GM18909 (cell line): ENCODE results near the gene CA5A.

Source experiments
- ATAC-seq: cut with Tn5 transposase; IDR thresholded peaks from one replicate; pipeline ENCODE4 v1.9.1; 2021; ENCODE audit warnings: mild to moderate bottlenecking; ENCODE audit not compliant: unreplicated experiment, poor library complexity

The CA5A gene

DNA sequence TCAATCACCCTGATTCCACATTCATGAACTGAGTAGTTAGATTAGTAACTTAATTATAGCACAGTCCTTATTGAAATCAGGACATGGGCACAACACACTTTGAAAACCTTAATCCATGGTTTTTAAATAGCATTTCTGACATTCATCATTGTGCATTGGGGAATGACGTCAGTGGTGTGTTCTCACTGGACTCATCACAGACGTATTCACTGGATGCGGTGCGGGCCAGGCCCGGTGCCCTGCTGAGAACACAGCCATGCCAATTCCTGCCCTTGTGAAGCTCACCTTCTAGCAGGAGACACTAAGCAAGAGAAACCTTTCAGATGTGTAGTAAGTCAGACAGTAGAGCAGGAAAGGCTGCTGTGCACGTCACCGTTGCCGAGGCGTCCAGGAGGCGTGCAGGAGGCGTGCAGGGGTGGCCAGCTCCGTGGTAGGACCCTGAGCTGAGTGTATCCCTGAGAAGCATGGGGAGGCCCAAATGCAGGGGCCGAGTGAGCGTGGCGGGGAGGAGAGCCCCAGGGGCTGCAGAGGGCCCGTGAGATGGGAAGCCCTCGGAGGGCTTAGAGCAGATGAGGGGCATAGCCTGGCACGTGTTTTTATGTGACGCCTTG lies 27.8 kb upstream of the CA5A start:
- ATAC-seq: no peak

DNA sequence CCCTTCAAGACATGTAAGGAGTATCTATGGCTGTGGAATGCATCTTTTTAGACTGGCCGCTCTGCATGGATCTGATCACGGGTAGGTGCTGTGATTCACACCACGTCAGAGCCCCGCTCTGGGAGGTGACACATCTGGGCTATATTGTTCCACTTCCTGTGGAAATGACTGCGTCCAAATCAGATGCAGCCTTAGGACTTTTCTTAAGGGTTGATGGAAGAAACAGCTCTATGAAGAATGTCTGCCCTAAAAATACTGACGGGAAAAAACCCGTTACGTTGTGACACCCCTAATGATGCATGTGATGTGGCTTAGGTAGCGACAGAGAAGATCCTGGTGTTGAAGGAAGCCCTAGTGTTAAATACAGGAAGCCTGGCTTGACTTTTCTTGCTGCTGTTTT lies 27.1 kb upstream of the CA5A start:
- no peak for ATAC-seq

DNA sequence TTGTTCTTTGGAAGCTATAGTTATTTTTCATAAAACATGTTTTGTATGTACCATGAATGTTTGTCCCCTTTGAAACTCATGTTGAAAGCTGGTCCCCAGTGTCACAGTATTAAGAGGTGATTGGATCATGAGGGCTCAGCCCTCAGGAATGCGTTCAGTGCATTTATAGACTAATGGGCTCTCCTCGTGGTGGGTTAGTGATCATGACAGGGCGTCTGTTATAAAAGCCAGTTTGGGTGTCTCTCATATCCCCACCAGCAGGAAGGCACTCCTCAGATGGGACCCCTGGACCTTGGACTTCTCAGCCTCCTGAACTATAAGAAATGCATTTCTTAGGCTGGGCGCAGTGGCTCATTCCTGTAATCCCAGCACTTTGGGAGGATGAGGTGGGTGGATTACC lies 25.3 kb upstream of the CA5A start:
- ATAC-seq: no peak

DNA sequence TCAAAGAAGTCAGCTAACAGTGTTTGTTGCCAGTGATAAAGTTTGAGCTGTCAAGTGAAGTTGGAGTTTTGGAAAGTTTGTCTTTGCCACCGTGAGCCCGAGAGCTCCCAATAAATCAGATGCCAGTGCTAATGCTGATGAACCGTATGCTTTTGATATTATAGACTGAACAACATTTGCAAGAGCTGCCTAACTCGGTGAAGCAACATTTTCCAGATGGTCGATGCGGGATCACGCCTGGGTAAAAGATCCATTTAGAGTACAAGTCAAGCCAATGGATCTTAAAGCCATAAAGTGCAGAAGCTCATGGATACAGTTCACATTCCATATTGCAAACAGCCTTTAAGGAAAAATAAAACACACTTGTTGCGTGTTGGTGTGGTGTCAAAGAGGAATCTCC lies 24.5 kb upstream of the CA5A start:
- ATAC-seq: no peak

DNA sequence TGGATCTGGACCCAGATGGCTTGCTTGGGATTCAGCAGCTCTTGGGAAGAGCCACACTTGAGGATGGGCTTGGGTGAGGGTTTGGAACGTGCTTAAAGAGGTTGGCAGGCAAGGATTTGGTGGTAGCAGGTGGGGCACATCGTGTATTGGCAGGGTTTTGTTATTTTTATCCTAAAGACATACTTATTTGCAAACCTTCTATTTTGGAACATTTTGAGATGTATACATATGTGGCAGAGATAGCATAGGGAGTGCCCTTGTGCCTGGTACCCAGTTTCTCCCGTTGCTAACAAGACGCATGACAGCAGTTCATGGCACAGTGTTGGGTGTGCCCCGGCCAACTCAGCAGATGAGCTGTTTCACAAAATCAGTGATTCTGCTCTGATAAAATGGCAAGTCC lies 24.0 kb upstream of the CA5A start:
- ATAC-seq: no peak

DNA sequence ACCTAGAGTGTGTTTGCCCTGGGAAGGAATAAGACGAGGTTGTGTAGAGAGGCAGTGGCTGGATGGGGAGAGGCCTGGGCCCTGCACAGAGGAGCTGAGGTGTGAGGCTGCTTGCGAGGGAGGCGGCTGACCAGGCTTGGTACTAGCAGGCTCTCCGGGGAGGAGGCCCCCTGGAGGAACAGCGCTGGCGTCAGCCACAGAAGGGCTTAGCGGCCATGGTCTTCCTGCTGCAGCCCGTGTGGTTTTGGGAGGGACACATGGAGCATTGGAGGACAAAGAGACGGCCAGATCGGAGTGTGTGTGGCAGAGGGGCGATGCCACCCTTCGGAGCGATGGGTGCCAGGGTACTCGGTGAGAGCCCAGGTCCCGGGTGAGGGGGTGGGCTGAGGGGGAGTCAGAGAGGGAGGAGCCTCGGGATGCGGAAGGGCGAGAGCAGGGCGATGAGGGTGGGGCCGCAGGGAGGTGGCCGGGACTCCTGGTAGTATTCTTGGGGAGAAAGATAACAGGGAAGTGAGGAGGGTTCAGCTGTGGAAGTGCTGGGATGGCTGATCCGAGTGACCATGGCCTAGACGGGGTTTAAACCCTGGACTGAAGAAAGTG lies 23.2 kb upstream of the CA5A start:
- no peak for ATAC-seq

DNA sequence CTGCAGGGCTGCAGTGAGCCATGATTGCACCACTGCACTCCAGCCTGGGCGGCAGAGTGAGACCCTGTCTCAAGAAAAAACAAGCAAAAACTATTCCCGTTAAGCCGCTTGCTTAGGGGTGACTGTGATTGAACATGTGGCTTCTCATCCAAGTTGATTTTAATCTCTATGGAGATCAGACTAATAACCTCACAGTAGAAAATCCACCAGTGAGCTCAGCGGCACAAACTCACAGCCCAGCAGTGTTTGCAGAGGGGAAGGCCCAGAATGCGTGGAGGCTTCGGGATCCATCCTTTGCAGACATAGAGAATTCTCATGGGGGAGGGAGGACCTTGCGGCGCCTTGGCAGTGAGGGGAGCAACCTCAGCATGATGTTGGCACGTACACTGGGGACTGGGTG lies 22.3 kb upstream of the CA5A start:
- ATAC-seq: no peak

DNA sequence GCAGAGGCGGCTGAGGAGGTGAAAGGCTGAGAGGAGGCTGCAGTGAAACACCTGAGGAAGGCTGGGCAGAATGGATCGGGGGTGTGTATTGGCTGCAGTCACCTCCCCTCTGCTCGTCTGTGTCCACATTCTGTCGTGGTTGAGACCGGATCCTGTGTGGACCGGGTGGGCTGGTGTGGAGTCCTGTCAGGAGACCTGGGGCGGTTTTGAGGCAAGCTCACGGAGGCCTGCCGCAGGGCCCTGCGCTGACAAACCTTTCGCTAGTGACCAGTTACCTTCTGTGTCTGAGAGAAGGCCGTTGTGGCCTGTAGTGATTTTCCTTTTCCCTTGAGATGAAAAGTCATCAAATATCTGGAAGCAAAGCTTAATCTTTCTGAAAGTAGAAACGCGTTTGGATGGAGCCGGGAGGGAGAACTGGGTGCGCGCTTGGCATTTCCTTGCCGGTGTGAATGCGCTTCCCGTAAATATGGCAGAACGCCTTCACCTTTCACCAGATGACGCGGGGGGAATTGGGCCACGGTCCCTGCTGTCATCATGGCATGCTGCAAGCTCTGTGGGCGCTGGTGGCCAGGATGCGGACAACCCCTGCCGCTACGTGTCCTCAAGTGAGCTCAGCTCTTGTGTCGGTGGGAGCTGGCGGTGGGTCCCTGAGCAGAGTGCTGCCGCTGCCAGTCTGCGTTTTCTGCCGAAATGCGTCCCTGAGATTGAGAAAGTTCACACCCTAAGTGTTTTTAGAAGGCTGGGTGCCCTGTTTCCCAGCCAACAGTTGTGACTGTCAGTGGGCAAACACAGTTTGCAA lies 21.2 kb upstream of the CA5A start:
- ATAC-seq: no peak

DNA sequence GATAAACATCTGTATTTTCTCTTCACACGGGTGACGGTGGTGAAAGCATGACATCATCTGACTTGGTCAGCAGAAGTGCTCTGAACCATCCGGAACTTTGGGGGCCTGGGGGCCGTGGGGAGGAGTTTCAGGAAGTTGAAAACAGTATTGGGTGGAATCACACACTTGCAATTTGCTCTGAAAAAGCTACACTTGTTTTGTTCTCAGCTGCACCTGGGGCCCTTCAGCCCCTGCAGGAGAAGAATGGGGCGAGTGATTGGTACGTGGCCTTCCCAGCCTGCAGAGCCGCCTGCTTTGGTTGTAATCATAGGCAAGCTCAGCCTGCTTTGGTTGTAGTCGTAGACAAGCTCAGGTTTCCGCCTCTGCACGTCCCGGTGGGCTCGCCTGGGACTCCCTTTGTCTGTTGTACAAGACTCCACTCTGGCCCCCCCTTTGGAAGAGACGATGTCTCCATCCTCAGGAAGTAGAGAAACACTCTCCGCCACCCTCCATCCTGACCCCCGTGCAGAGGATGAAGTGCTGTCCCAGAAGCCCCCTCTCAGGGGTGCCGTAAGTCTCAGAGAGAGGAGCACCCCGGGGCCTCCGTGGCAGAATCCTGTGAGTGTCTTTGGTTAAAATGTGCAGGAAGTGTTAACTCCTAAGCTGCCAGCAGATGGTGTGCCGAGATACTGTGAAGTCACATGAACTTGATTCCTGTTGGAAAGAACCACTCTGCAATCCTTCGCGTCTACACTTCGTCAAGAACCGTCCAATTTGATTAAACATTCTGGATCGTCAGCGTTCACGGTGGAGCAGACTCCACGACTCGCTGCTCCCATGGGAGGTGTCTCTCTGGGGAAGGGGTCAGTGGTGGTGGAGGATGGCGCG lies 20.3 kb upstream of the CA5A start:
- ATAC-seq: peak; percentile 32

DNA sequence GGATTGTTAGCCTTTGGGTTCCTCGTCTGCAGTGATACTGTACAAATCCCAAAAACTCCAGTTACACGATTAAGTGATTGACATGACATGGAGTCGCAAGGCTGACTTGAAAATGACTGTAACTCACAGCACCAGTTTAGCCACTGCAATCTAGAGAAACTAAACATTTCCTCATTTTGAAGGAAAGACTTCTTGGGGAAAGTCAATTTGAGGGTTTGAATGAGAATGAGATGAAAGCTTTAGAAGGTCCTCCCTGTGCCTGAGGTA lies 19.7 kb upstream of the CA5A start:
- no peak for ATAC-seq

DNA sequence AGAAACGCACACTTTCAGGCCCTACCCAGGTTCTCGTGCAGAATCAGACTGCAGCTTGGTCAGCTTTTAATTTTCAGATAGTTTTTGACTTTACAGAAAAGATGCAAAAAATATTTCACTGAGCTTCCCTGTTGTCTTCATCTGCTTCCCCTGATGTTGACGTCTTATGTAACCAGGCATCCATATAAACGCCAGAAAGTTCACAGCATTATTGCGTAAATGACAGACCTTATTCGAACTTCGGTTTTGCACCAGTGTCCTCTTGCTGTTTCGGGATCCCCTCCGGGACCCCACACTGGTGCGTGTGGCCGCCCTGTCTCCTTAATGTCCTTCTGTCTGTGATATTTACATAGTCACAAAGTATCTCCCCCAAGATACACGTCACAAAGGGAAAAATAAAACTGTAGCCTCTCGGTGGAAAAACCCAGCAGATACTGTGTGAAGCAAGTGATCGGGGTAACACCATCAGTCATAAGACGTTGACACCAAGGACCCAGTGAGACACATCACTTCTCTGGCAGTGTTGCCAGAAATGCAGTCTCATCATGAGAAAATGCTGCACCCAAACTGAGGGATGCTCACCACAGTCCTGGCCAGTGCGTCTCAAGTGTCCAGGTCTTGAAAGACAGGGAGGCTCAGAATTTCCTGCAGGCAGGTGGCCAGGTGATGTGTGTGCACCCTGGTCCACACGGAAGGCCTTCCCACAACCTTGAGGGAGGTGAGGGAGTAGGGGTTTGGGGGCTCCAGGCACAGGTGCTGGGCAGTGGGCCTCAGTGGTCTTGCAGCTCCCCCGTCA lies 19.2 kb upstream of the CA5A start:
- ATAC-seq: no peak

DNA sequence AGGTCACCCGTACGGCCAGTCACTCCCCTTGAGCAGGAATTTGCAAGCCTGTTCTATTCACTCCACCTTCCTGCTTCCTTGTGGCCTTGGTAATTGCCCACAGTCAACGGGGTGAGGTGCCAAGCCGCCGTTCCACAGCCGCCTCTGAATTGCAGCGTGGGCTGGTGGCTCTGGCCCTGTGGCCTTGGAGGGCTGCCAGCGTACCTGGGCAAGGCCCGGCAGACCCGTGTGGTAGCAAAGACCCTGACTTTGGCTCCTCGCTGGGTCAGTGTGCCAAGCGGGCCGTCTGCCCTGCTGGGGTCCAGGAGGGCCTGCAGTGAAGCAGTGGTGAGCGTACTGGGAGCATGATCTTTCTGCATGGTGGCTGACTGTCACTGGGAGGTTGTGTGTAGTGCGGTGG lies 18.5 kb upstream of the CA5A start:
- no peak for ATAC-seq

DNA sequence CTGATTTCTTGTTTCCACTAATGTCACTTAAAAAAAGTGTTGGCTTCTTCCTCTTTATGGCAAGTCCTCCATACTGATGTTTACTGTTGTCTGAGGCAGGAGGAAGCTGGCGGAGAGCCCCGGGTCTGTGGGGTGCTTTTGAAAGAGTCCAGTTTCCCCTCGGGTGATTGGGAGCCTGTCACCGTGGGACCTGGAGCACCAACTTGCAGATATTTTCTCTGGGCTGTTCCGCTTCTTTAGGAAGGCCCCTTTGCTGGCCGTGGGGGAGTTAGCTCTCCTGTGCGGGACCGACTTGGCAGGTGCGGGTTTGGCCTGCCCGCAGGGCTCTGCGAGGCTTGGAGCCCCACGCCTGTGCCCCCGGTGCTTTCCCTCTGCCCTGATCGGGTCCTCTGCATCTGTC lies 18.0 kb upstream of the CA5A start:
- ATAC-seq: no peak

DNA sequence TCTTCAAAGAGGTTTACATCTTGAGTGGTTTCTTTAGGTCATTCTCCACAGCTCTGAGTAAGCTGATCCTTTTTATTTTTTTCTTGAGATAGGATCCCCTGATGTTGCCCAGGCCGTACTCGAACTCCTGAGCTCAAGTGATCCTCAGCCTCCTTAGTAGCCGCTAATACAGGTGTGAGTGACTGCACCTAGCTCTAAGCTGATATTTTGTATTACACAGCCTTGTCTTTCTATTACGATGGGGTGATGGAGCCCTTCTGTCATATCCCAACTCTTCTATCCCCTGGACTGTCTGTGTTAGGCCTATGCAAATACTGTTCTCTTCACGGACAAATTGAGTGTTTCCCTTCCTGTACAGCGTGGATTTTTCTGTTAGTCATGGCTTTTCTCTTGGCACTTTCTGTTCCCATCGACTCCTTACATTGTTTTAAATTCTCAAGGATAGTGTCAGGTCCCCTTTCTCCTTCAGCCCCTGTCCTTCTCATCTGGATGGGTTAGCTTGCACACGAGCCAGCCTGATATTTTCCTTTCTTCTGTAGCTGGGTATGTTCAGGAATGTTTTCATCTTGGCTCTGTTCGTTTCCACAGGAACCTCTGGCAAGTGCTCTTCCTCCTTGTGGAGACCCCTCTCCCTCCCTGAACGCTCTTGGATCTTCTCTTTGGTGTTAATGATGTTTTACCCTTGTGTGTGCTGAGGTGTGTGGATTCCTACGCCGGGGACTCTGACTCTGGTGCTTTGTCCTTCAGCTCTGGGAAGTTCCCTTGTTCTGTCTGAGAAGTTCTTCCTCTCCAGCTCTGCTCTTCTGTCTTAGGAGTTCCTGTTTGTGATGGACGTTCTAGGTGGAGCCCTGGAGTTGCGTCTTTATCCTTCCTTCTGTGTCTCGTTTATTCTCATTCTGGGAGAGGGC lies 17.2 kb upstream of the CA5A start:
- no peak for ATAC-seq

DNA sequence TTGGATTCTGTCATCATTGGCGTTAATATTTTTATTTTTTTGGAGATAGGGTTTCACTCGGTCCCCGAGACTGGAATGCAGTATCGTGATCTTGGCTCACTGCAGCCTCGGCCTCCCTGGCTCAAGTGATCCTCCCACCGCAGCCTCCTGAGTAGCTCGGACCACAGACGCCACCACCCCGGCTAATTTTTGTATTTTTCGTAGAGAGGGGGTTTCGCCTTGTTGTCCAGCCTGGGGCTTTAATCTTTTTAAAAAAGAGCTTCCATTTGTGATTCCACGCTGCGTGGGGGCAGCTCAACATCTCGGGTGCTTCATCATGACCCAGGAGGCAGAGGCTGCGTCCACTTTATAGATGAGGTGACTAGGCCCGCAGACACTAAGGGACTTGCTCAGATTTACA lies 16.4 kb upstream of the CA5A start:
- no peak for ATAC-seq

DNA sequence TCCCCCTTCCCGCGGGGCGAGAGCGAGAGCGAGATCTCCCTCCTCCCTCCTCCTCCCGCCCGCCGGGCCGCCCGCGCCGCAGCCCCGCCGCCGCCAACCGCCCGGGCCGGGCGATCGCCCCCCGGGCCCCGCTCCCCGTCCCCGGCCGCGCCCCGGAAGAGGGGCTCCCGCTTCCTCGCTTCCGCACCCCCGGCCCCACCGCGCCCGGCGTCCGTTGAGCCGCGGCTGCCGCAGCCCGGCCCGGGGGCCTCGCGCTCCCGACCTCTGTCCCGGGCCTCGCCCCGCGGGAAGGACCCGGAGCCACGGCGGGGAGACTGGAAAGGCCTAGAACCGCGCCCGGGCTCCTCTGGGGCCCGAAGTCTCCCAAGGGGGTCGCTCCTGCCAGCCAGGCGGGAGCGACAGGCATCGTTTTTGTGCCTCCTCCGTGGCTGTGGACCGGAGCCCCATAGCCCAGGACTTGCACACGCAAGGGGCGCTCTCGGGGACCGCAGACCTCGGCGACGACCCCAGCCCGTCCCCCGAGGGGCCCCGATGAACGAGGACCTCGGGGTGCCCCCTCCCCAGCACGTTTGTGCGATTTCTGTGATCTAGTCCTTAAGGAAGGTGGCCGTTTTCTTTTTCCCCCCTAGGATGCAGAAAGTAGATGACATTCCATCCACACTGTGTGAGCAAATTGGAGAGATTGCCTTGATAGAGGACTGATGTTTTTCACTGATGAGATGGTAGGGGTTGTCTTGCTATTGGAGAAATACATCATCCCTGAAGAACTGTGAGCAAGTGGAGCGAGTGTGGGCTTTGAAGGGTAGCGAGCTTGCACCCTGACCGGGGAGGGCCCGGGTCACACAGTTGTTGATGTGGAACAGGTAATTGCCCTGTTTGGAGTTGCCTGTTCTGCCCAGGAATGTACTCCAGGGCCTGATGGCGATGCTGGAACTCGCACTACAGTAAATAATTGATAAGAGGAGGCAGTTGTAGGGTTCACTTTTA lies 15.5 kb upstream of the CA5A start:
- no peak for ATAC-seq

DNA sequence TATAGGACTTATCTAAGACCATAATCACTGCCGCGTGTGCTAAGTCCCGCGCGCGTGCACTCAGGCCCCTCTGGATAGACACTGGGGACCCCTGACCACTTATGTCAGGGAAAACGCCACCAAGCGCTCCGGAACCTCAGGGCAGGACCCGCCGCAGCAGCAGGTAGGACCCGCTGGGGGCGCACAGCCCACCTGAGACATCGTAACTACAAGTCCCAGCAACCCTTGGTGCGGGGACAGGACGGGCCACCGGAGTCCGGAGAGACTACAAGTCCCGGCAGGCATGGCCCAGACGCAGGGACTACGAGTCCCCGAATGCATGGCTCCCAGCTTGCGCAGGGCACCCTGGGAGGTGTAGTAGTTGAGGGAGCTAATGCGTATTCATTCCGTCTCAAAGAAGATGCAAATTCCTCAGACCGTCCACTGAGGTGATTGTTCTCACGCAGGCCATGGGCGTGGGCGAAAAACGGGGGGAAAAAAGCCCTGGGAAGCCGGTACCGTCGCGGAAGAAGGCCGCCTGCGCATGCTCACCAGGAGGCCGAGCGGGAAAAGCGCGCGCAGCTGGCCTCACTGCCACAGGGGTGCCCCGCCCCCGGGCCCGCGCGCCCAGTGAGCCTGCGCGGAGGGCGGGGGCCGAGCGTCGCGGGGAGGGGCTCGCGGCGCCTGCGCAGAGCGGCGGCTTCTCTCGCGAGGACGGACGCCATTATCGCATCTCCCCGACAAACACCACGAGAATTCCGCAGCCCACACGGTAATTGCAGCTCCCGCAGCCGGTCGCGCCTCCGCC lies 14.6 kb upstream of the CA5A start, which contains the start of gene BANP:
Gene BANP, plus strand, starts transcription at position 670 of the 787 bp plus-strand sequence. CDS start 23,682 bp downstream, outside the sequence.
- peak; percentile 89 for ATAC-seq
